Adrenal gland (tissue), 5 donors: ENCODE data around the gene NCOA1.

Source experiments
- CTCF ChIP-seq, 6 experiments: fragments of 450-650 bp in 4 of 6; fragments of 200-600 bp in 2 of 6; sonication (generic) in 1 of 6; IDR thresholded peaks; 1 replicate in 5 of 6; 2 replicates in 1 of 6; pipeline versions ENCODE4 v1.5.1 to v1.8.0; 2016 to 2021; ENCODE audit warnings: antibody characterized with exemption in 6 of 6, mild to moderate bottlenecking in 2 of 6, moderate library complexity in 1 of 6
- POLR2A ChIP-seq, 2 donors: fragments of 450-650 bp; IDR thresholded peaks; one replicate each; pipeline ENCODE4 v1.6.1; 2017; ENCODE audit warnings: antibody characterized with exemption in 2 of 2, mild to moderate bottlenecking in 2 of 2, moderate library complexity in 1 of 2
- donor health status: DM: no; HTN: no; CAD: no.

GRCh38 chr2:24745825-24746224, 254.8 kb downstream of the NCOA1 start:
- TF ChIP-seq CTCF (IDR thresholded peaks at IDR 0.05) (no peak), POLR2A (IDR thresholded peaks at IDR 0.05) (no peak)
